Measurements from ENCODE around the gene ARID3A.

The ARID3A gene

DNA sequence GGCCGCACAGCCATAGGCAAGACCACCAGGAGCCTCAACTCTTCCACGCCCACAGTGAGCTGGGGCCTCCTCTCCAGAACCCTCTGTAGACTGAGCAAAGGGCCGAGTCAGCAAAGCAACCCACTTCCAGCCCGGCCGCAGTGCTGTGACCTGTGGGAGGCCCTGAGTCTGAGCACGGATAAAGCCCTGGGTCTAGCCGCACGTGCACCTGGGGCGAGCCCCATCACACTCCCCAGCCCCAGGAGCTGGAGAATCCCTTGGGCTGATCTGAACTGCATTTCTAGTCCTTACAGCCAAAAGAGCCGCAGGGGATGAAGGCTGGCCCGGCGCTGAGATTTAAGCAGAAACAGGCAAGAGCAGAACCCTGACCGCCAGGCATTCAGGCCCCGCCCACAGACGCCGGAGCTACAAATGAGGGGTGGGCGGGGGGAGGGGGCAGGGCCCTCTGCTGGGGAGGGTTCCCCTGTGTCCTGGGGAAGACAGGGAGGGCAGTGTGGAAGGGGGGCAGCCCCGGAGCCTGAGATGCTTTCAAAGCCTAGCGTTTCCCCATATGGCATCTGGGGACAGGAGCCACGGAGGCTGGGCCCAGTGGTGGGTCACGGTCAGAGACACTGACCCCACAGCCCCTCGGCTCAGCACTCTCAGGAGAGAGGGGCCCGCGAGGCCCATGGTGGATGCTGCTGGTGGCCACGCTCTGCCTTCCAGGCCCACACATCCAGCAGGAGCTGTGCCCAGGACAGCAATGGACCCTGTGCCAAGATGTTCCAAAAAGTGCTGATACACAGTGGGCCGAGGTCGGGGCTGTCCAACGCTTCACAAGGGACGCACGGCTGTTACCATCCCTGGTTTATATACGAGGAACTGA is 90.2 kb downstream of the ARID3A start:
- DNase-seq (ENCODE audit: extremely low read depth, low read depth), result no peak
- TF ChIP-seq, protein P1, sequence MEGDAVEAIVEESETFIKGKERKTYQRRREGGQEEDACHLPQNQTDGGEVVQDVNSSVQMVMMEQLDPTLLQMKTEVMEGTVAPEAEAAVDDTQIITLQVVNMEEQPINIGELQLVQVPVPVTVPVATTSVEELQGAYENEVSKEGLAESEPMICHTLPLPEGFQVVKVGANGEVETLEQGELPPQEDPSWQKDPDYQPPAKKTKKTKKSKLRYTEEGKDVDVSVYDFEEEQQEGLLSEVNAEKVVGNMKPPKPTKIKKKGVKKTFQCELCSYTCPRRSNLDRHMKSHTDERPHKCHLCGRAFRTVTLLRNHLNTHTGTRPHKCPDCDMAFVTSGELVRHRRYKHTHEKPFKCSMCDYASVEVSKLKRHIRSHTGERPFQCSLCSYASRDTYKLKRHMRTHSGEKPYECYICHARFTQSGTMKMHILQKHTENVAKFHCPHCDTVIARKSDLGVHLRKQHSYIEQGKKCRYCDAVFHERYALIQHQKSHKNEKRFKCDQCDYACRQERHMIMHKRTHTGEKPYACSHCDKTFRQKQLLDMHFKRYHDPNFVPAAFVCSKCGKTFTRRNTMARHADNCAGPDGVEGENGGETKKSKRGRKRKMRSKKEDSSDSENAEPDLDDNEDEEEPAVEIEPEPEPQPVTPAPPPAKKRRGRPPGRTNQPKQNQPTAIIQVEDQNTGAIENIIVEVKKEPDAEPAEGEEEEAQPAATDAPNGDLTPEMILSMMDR (IDR thresholded peaks at IDR 0.05; ENCODE audit: low read depth, low read length), result no peak

DNA sequence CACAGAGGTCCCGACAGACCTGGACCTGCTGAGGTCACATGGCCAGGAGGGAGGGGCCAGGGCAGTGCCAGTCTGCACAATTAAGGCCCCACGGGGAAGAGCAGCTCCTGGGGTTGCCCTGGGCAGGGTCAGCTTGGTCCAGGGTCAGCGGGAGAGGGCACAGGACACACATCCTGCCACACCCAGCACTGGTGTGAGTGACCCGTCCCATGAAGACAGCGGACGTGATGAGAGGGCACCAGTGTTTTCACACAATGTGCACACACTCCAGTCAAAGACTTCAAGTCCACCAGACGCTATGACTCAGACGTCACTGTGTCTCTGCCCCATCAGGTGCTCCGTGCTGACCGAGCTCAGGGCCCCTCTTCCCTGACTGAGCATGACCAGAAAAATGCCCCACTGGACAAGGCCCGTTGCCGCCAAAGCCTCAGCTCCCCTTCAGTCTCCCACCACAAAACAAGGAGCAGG is 90.8 kb downstream of the ARID3A start:
- no peak for DNase-seq (ENCODE audit: extremely low read depth, low read depth)

DNA sequence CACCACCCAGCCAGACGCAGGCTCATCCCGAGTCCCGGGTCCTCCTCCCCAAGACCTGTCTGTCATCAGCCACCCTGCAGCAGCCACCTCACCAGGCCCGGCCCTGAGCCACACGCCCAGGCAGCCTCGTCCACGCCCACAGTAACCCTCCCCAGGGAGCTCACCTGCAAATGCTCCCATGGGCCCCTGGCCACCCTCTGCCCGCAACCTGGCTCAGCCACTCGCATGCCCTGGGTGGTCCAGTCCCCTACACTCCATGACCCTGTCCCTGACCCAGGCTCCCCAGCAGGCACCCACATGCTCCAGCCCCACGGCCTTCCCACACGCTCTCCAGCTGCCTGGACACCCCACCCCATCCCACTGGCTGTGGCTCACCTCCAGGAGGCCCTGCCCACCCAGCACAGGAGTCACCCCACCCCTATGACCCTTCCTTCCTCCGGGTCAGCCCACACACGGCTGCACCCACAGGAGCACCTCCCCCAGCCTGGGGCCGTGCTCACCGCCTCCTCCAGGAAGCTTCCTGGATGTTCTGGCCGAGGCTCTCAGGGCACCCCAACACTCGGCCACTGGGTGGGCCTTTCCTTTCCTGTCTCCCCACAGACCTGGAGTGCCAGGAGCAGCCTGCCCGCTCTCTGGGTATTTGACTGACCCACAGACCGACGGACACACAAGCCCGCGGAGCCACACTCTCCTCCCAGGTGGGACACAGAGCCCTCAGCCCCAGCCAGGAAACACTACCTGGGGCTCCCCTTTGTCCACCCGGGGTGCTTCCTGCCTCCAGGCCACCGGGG is 91.5 kb downstream of the ARID3A start:
- no peak for DNase-seq (ENCODE audit: extremely low read depth, low read depth)
- TF ChIP-seq, protein P1 (IDR thresholded peaks at IDR 0.05; ENCODE audit: low read depth, low read length), result no peak

More for the DNA sequence above, 90.8 kb downstream of the ARID3A start:
- TF ChIP-seq, protein P1 (IDR thresholded peaks at IDR 0.05; ENCODE audit: low read depth, low read length), result no peak

DNA sequence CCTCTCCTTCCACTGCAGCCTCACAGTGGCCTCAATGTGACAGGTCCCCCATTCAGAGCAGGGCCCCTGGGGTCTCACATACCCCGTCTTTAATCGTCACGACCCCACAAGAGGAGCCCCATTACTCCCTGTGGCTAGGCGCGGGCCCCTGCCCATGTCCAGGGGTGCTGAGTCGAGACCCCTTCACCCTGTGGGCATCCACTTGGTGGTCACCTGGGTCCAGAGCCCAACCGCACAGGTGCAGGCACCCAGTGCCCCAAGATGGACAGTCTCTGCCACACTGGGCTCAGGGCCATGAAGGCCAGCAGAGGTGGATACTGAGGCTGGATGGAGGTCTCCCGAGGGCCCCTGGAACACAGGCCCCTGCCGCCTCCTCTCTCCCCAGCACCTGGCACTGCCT is 92.1 kb downstream of the ARID3A start:
- TF ChIP-seq, protein P1 (IDR thresholded peaks at IDR 0.05; ENCODE audit: low read depth, low read length), result no peak
- DNase-seq (ENCODE audit: extremely low read depth, low read depth), result no peak

DNA sequence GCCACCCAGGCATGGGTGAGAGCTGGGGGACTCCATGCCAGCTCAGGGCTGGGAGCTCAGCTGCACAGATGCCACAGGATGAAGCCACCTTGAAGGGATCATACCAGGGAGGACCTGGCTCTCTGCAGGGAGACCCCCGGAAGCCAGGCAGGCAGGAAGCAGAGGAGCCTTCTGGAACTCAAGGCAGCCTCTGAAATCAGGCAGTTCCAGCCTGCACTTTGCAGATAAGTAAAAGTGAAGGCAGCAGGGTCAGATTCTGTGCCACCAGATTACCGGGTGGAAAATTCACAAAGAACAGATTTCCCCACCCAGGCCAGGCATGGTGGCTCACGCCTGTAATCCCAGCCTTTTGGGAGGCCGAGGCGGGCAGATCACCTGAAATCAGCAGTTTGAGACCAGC is 92.6 kb downstream of the ARID3A start:
- DNase-seq (ENCODE audit: extremely low read depth, low read depth), result no peak
- TF ChIP-seq, protein P1 (IDR thresholded peaks at IDR 0.05; ENCODE audit: low read depth, low read length), result no peak

DNA sequence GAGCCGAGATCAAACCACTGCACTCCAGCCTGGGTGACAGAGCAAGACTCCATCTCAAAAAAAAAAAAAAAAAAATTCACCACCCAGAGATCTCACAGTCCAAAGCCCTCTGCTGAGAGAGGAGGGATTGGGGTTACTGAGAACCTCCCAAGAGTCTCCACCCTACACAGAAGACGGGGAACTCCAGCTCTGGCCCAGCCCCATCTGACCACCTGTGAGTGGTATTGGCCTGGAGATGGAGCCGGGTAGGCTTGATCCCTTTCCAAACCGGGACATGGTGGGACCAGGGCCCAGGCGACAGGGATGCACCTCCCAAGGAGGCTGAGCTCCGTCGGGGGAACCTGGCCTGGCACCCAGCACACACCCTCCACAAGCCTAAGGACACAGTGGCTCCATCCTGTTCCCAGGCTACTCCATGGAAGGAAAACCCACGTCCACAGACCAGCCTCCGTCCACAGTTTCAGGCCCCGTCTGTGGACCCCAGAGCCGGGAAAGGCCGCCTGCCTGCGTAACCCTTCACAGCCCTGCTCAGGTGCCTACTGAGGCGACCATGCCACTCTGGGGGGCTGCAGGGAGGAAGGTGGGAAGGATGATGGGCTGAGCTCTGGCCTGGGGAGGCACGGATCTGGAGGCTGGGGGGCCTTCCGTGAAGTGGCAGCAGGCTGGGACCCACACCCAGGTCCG is 93.2 kb downstream of the ARID3A start:
- TF ChIP-seq, protein P1 (IDR thresholded peaks at IDR 0.05; ENCODE audit: low read depth, low read length), result no peak
- DNase-seq (ENCODE audit: extremely low read depth, low read depth), result no peak
